HG03460 (cell line): ENCODE measurements around the gene MAGI2.
"Not testable (repeated sequence)": the region's sequence is repeated elsewhere in the genome, so short reads cannot be mapped to it uniquely, and the experiment has no call there.

Experiments
- ATAC-seq: cut with Tn5 transposase; IDR thresholded peaks from one replicate; pipeline ENCODE4 v1.9.1; 2021; ENCODE audit not compliant: unreplicated experiment

Gene MAGI2

DNA sequence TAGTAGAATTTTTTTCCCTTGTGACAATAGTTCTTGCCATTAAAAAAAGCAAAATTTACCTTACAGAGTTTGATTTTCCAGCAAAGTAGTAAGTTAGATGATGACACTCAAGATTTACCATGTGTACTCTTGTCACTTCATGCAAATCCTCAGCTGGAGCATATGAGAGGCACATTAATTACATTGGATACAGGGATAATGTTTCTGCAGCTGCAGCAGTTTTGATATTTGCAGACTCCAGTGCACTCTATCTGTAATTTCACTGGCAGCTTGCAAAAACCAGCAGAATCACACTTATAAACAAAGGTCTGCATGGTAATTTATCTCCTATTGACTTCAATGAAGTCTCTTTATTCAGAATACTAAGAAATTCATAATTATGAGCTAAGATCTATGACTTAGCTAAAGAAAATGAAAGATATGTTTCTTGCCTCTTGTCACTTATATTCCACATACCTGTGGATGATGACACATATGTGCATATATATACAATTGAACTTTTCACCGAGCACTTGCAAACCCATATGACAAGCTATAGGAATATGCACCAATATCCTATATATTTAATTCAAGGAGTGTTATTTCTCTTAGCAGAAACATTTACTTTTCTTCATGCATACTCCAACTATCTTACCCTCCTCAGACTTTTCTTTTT, 1124.3 kb downstream of the MAGI2 start:
- ATAC-seq: no peak

DNA sequence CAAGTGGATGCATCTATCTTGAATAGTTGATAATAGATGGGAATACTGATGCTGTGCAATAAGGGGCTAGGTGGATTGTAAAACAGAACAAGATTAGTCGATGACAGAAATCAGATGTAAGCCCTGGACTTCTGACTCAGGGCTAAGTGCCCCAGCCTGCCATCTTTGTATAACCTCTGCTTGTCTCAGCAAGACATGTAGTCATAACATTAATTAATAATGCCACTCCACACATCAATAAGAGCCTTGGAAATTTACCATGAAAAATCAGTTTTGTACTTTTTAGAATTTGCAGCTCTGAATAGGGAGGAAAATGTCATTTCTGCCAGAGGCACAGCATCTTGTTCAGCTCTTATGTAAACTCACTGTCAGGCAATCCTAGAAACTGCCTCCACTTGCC, 1125.7 kb downstream of the MAGI2 start:
- no peak for ATAC-seq

DNA sequence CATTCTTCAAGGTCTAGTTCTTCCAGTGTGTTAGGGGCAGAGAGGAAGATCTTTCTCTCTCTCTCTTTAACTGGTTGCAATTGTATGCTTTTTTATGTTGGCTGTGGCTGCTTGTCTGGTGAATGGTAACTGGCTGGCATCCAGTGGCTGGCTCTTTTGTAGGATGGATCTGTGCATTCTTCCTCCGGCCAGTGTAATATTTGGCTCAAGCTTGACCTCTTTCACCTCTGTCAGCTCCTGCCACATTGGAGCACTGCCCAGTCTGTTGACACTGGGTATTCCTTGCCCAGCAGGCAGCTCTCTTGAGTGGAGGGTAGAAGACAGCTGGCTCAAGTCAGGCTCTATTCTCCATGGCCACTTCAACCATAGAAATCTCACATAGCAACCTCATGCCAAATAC, 1126.6 kb downstream of the MAGI2 start:
- ATAC-seq: no peak

DNA sequence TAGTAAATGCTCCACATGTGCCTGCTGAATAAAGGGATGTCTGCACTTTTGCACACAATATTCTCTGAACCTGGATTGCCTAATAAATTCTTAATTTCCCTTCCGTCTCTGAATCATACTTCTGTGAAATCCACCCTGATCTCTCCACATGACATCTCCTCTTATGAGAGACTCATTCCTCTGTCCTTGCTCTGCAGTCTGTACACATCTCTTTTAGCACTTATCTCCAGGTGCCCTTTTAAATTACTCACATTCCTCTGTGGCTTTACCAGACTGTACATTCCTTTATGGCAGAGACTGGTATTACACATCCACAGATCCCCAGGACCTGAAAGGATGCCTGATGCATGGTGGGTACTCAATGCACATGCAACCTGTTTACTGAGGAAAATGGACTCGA, 1127.3 kb downstream of the MAGI2 start:
- no peak for ATAC-seq

DNA sequence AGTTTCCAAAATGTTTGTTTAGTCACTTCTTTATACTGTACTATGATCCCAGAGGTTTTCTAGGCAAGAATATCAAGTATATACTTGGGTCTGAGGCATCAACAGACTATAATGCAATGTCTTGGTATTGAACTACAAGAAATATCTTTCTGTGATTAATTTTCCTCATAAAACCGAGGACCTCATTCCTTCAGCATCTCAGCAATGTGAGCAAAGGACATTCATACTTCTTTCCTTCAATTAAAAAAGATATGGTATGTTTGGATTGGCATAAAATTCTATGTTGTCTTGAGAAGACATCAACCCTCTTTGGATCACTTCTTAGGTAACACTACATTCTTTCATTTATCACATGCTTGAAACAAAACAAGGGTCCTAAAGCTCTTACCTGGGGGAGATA, 1130.3 kb downstream of the MAGI2 start:
- no peak for ATAC-seq

DNA sequence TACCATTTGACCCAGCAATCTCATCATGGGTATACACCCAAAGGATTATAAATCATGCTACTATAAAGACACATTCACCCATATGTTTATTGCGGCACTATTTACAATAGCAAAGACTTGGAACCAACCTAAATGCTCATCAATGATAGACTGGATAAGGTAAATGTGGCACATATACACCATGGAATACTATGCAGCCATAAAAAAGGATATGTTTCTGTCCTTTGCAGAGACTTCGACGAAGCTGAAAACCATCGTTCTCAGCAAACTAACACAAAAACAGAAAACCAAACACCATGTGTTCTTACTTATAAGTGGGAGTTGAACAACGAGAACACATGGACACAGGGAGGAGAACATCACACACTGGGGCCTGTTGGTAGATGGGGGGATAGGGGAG, 1131.2 kb downstream of the MAGI2 start:
- not testable (repeated sequence) for ATAC-seq

DNA sequence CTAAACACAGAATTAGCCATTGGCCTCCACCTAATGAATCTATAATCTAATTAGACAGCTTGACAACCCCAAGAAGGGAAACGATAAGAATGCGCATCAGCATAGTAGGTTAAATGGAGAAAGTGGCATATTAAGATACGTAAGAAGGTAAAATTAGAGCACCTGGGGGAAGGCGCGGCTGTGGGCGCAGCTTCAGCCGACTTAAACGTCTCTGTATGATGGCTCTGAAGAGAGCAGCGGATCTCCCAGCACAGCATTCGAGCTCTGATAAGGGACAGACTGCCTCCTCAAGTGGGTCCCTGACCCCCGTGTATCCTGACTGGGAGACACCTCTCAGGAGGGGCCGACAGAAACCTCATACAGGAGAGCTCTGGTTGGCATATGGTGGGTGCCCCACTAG, 1136.1 kb downstream of the MAGI2 start:
- no peak for ATAC-seq

DNA sequence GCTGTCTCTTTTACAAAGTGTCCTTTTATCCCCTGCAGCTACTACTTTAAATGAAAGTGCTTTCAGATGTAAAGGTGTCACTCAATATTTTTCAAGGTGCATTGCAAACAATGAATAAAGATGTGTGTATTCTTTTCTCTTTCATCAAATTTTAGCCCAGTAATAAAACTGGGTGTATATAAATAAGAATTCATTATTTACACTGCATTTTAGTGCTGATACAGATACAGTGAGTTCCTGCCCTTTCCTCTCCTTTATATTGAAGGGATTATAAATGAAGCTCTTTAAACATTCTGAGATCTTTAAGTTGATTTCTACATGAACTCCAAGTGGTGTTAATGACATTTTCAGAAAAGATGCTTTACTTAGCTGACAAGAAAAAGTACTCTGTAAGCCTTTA, 1137.4 kb downstream of the MAGI2 start:
- no peak for ATAC-seq

DNA sequence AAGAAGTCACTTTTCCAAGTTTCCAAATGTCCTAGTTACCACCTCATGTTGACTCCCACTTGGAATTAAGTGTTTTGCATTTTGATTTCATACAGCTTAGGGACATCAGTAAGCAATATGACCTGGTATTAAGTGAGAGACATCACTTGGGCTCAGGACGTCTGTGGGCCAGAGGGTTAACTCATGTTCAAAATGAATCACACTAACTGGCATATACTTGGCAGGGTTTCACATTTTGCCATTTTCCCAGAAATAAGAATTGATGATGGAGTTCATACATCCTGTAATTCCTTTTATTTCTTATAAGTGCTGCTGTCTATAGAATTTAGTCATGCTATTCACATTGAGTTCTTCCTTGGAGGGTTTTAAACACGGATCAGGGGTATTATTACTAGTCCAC, 1138.3 kb downstream of the MAGI2 start:
- no peak for ATAC-seq

DNA sequence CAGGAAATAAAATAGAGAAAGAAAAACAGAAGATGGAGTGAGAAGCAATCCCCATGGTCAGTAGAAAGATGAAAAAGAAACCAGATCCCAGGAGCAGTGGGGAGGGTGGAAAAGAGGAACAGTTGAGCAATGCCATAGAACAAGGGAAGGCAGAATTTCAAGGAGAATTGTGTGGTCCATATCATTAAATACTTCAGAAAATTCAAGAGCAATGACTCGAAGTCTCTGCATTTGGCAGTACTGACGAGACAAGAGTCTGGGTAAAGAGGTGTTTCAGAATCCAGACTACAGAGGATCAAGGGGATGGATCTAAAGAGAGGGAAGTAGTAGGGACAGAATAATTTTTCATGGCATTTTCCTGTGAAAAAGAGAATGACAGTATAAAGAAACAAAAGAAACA, 1142.3 kb downstream of the MAGI2 start:
- no peak for ATAC-seq

DNA sequence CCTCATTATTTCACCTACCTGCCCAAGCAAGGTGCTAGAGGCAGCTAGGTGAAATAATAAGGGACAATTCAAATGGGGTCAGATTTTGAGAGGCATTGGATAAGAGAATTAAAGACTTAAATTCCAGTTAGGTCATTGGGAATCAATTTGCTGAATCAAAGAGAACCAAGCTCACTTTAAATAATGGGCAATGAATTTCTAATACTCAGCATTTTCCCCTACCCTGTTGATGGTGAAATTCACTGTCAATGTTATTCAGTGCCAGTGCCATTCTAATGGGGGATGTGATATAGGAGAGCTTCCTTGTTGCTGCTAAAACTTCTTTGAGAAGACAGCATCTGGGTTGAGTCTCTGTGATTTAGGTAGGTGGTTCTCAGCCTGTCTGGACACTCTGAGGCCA, 1145.6 kb downstream of the MAGI2 start:
- ATAC-seq: no peak

DNA sequence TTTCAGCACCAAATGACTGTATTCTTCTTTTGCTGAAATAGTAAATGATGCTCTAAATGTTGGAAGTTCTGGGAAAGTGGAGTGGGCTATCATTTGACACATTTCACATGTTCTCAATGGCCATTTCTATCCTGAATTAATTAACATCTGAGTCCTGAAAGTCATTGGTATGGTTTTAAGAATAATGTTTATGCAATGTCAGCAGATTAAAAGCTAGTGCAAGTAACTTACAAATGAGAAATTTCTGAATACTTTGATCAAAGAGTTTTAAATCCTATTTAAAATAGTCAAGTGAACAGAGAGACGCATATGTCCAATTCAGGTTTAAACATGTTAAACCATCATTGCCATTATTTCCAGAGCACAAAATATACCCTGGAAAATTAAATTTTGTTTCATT, 1146.8 kb downstream of the MAGI2 start:
- ATAC-seq: no peak

DNA sequence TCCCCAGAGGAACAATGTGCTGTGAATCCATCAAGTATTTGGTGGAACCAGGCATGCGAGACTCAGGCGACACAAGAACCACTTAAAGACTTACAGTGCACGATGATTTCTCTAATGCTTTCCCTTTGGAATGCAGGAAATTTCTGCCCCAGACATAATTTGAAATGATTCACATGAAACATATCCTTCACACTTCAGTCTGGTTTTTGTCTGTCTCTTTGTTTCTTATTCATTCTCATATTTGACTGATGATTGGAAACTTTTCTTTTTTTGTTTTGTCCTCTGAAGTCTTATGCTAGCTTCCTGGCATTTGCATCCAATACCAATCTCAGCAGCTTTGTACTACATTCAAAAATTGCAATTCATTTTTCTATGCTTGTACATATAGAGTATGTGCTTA, 1152.1 kb downstream of the MAGI2 start:
- no peak for ATAC-seq

DNA sequence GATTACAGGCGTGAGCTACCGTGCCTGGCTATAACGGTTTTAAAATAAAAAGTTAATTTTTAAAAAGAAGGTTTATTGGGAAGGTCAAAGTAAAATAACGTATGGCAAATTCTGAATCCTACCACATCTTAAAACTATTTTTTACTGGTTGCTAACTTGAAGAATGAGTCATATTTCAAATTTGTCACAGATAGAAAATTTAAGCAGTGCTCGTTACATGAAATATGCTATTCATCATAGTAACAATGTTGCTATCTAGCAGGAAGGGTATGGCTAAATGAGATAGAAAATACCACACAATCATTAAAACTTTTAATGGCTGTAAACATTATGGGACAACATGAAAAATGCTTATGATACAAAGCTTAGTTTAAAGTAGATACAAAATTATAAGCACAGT, 1154.4 kb downstream of the MAGI2 start:
- ATAC-seq: no peak

DNA sequence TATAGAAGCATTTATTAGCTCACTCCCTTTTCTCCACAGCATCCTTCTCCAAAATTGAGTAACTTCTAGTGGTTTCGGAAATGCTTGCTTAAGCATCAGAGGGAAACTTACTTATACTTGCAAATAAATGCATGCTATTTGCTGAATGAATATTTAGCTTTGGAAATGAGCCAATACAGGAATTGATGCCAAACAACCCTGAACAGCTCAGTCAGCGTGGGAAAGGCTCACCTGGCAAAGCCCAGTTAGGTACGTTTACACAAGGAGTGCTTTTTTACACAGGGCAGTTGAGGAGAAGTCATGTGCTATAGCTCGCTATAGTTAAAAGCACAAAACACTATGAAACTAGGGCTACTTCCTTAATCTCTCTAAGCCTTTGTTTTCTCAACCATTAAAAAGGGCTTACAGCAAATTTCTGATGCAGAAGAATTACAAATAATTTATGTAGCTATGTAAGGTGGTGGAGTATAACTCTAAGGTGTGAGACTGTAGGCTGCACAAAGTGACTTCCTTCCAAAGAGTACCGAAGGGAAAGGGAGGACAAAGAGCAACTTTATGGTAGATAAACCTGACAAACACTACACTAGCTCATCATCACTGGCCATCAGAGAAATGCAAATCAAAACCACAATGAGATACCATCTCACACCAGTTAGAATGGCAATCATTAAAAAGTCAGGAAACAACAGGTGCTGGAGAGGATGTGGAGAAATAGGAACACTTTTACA, 1156.7 kb downstream of the MAGI2 start:
- ATAC-seq: no peak

DNA sequence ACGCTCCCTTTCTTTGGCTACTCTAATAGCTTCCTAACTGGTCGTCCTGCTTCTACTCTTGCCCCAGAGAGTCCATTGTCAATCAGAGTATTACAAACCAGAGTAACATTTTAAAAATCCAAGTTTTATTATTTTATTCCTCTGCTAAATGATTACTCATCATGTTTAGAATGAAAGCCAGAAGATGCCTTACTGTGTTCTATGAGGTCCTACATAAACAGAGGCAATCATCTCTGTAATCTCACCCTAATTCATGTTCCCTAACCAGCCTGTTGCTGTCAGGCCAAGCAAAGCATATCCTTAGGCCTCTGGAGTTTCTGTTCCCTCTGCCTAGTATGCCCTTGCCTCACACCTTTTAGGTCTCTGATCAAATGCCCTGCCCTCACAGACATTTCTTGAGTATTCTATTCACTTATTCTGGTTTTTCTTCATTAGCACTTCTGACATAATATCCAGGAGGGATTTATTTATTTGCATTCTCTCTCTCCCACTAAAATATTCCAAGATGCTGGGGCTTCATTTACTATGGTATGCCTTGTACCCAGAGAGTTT, 1157.3 kb downstream of the MAGI2 start:
- ATAC-seq: no peak

DNA sequence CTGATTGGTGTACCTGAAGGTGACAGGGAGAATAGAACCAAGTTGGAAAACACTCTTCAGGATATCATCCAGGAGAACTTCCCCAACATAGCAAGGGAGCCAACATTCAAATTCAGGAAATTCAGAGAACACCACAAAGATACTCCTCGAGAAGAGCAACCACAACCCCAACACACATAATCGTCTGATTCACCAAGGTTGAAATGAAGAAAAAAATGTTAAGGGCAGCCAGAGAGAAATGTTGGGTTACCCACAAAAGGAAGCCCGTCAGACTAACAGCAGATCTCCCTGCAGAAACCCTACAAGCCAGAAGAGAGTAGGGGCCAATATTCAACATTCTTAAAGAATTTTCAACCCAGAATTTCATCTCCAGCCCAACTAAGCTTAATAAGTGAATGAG, 1164.0 kb downstream of the MAGI2 start:
- not testable (repeated sequence) for ATAC-seq

DNA sequence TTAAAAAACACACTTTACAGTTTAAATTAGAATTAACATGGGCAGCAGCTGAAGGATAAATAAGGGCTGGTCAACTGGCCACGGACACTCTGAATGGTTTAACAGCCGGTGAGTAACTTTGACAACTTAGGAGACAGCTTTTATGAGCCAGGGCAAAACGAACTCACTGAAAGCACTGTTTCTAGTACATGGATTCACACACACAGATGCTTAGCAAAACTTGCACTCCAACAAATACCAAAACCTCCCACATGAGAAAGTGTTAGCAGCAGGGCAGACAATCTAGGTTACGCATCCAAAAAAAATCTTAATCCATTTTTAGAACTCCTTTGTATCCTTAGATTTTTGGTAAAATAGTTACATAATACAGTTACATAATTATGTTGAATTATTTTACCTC, 1168.5 kb downstream of the MAGI2 start:
- no peak for ATAC-seq

DNA sequence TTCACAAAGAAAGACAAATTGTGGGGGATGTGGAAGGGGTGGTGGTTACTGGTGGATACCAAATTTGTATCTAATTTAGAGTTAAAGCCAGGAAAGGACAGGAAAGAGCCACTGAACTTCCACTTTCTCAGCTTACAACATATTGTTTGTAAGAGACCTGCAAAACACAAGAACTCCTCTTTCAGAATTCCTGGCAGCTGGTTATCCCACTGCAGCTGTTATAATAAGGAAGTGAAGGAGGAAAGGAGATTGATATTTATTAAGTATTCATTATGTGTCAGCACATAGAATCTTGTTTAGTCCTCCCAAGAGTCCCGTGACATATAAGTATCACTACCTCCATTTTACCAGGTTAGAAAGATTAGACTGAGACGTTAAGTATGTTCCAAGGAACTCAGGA, 1173.2 kb downstream of the MAGI2 start:
- ATAC-seq: no peak

DNA sequence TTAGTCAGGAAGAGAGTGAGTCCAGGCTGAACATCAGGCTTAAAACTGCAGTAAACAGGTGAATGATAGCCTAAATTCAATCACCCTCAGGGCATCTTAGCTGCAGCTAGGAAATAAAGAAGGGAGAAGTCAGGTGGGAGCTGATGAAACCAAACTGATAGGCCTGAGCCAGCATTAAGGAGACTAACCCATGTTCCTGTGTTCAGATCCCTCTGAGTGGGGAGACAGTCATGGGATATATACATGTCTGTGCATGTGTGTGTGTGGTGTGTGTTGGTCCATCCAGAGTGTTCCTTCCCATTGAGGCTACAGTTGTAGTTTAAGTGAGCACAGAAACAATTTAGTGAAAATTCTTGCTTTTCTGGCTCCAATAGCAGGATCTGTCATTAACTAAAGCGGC, 1174.0 kb downstream of the MAGI2 start:
- ATAC-seq: no peak

DNA sequence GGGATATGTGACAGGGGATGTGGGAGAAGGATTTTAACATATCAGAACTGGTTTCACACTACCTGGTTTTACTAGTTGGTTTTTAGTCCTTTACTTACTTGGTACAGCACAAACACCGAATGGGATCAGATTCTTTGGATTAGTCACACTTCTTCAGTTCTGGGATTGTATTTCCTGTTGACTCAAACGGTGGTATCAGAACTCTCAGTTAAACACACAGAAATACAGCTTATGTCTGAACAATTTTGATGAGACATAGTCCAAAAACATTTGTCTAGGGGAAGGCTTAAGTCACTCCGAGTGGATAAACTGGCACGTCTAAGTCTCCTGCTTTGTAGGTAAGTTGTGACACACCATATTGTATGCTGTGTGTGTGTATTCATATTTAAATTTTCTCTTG, 1174.4 kb downstream of the MAGI2 start:
- ATAC-seq: no peak

DNA sequence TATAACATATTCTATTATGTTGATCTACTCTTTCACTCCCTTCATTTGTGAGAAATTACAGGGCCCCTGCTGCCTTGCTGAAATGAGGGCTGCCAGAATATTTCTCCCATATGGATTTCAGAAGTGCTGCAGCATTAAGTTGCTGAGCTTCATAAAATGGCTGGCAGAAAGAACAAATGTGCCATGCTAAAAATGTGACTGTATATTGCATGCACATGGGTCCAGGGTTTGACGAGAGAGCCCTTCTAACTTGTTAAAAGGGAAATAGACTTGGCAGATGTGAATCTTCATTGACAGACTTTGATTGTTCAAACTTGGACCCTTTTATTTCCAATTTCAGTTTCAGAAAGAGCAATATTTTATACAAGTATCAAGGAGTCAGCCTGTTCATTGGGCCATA, 1186.3 kb downstream of the MAGI2 start:
- no peak for ATAC-seq

DNA sequence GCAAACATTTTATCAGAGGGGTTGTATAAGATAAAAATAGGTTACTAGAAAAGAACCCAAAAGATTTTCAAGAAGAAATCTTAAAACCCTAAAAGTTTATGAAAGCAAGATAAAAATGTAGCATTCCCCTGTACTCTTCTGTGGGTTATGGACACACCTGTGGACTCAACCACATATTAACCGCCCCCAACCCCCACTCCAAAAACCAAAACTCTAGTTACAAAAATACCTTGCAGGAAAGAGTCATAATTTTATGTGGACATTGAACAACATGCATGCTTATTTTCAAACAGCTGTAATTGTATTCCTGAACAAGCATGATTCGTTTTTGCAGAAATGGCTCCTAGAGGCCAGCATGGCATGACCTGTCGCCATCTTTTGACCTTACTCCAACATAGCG, 1188.0 kb downstream of the MAGI2 start:
- ATAC-seq: no peak
